ENCODE results near the gene DUSP5. TPM values are rescaled to one million over a fixed set of nuclear protein-coding genes. Genes with fewer than 3 reads are reported as not detected.

DUSP5 gene
- total and polyA plus RNA-seq, 12 donors = 5.3 to 53.7 (median 21.2) TPM

GRCh38 chr10:110487411-110488331, 10.0 kb upstream of the DUSP5 start:
- ATAC-seq (peak in 1 of 8 donors; percentile 15), DNase-seq (no peak)
- Histone ChIP-seq H3K36me3 (no peaks in the 10 kb centered on the region), H3K27ac (peak overlapping the region in 1 of 10 donors; percentile 5), H3K9me3 (no peaks in the 10 kb centered on the region), H3K4me3 (no peak overlapping the region), H3K4me1 (peaks cover 0 to 45% (median 10%) of the 10 kb centered on the region in 9 donors), H3K27me3 (peaks cover 0 to 4% (median 0%) of the 10 kb centered on the region in 7 donors)
- 77 to 80% methylated on average over 6 of the region's 6 CpGs for WGBS, 2 donors
- TF ChIP-seq CTCF (IDR thresholded peaks at IDR 0.05) = no peak
- intact Hi-C loops (cut with DNase I) = no loop called here

- 65 to 67% methylated on average over 4 of the region's 4 CpGs for WGBS, 2 donors
- Histone ChIP-seq H3K9me3 (no peaks in the 10 kb centered on the region), H3K27me3 (peaks cover 0 to 4% (median 0%) of the 10 kb centered on the region in 7 donors), H3K27ac (peak overlapping the region in 1 of 10 donors; percentile 20), H3K4me3 (no peak overlapping the region), H3K4me1 (peaks cover 0 to 45% (median 10%) of the 10 kb centered on the region in 9 donors), H3K36me3 (no peaks in the 10 kb centered on the region)
- DNase-seq = no peak
- no peak for ATAC-seq
- TF ChIP-seq CTCF (IDR thresholded peaks at IDR 0.05) = no peak
- intact Hi-C loops (cut with DNase I) = no loop called here
Measured at GRCh38 chr10:110488332-110488681, 9.4 kb upstream of the DUSP5 start.

- 60 to 61% methylated on average over 5 of the region's 5 CpGs for WGBS, 2 donors
Measured at GRCh38 chr10:110488940-110489339, 8.8 kb upstream of the DUSP5 start.

More at GRCh38 chr10:110488940-110489339, 8.8 kb upstream of the DUSP5 start:
- H3K27me3 ChIP-seq = peaks cover 0 to 4% (median 0%) of the 10 kb centered on the region in 7 donors
- DNase-seq = no peak
- no peak overlapping the region for H3K4me3 ChIP-seq
- H3K9me3 ChIP-seq = no peaks in the 10 kb centered on the region
- H3K4me1 ChIP-seq = peaks cover 0 to 45% (median 10%) of the 10 kb centered on the region in 9 donors
- H3K36me3 ChIP-seq = no peaks in the 10 kb centered on the region
- peak overlapping the region in 1 of 10 donors; percentile 44 for H3K27ac ChIP-seq
- intact Hi-C loops (cut with DNase I) = no loop called here
- no peak for ATAC-seq
- no peak for TF ChIP-seq CTCF (IDR thresholded peaks at IDR 0.05)

All from heart right ventricle (tissue), 16 donors.